NCI-H1694 (cell line): ENCODE results near the gene SIRT7.
"Not testable (repeated sequence)": the region's sequence is repeated elsewhere in the genome, so short reads cannot be mapped to it uniquely, and the experiment has no call there.

Experiments used
- DNase-seq: peaks from one replicate; lab custom pipeline; 2025; lab: John Stamatoyannopoulos, UW

Gene SIRT7

GRCh38 chr17:81920612-81921536, 2.9 kb upstream of the SIRT7 start:
- no peak for DNase-seq

GRCh38 chr17:81918832-81919545, 1.0 kb upstream of the SIRT7 start:
- no peak for DNase-seq

GRCh38 chr17:81918333-81918669, 325 bp upstream of the SIRT7 start:
- DNase-seq = not testable (repeated sequence)

GRCh38 chr17:81916234-81917001, 1.6 kb downstream of the SIRT7 start:
- no peak for DNase-seq

- DNase-seq = no peak
These were observed 2.6 kb downstream of the SIRT7 start for GRCh38 chr17:81915331-81915730.

GRCh38 chr17:81914103-81914850, 3.7 kb downstream of the SIRT7 start:
- no peak for DNase-seq

GRCh38 chr17:81913394-81914102, 4.4 kb downstream of the SIRT7 start:
- no peak for DNase-seq

- DNase-seq = no peak
These were observed 5.3 kb downstream of the SIRT7 start for GRCh38 chr17:81912441-81913309.

- no peak for DNase-seq
These were observed 6.0 kb downstream of the SIRT7 start for GRCh38 chr17:81911969-81912368.

- DNase-seq = peak; percentile 68
These were observed 6.6 kb downstream of the SIRT7 start, which contains the start of gene PCYT2 for GRCh38 chr17:81911277-81911961. PCYT2 (minus strand) TSS chr17:81911399; CDS start chr17:81911355, 44 bp downstream.

GRCh38 chr17:81910840-81911276, 7.1 kb downstream of the SIRT7 start:
- no peak for DNase-seq

- DNase-seq = no peak
These were observed 7.8 kb downstream of the SIRT7 start for GRCh38 chr17:81909966-81910839.

GRCh38 chr17:81909231-81909630, 8.7 kb downstream of the SIRT7 start:
- no peak for DNase-seq

GRCh38 chr17:81908793-81909192, 9.2 kb downstream of the SIRT7 start:
- DNase-seq = no peak

GRCh38 chr17:81907219-81908145, 10.5 kb downstream of the SIRT7 start:
- no peak for DNase-seq

GRCh38 chr17:81906476-81907218, 11.3 kb downstream of the SIRT7 start:
- no peak for DNase-seq

- no peak for DNase-seq
These were observed 12.0 kb downstream of the SIRT7 start for GRCh38 chr17:81905993-81906392.
